Heart right ventricle (tissue), 16 donors: ENCODE measurements around the gene CHURC1. TPM values are rescaled to one million over a fixed set of nuclear protein-coding genes. Genes with fewer than 3 reads are reported as not detected.
A peak's percentile ranks its signal among the peaks of the same experiment; 100 is the strongest.

Source experiments
- ATAC-seq, 8 donors: fragments of 200-7000 bp; cut with Tn5 transposase; one replicate each; pipeline ENCODE4 v1.9.1; 2020; ENCODE audit warnings: mild to moderate bottlenecking in 8 of 8, moderate library complexity in 8 of 8, moderate number of reproducible peaks in 1 of 8
- DNase-seq, 2 donors: peaks; one replicate each; pipeline ENCODE4 v3.0.0-alpha.2; 2020
- H3K27ac ChIP-seq, 10 donors: fragments of 200-600 bp; sonication (generic) in 2 of 10; one replicate each; pipeline versions ENCODE4 v1.5.0 to v1.8.0; 2020 to 2022; ENCODE audit warnings: mild to moderate bottlenecking in 3 of 10
- H3K27me3 ChIP-seq, 7 donors: fragments of 200-600 bp; one replicate each; pipeline ENCODE4 v1.8.0; 2021 to 2022; ENCODE audit warnings: mild to moderate bottlenecking in 2 of 7
- H3K36me3 ChIP-seq, 9 donors: fragments of 200-600 bp; sonication (generic) in 1 of 9; one replicate each; pipeline versions ENCODE4 v1.5.0 to v1.8.0; 2020 to 2022; ENCODE audit warnings: mild to moderate bottlenecking in 2 of 9
- H3K4me1 ChIP-seq, 9 donors: fragments of 200-600 bp; sonication (generic) in 1 of 9; one replicate each; pipeline versions ENCODE4 v1.5.0 to v1.8.0; 2020 to 2022; ENCODE audit warnings: mild to moderate bottlenecking in 4 of 9
- H3K4me3 ChIP-seq, 10 donors: fragments of 200-600 bp; sonication (generic) in 2 of 10; one replicate each; pipeline versions ENCODE4 v1.5.0 to v1.8.0; 2020 to 2022; ENCODE audit warnings: mild to moderate bottlenecking in 7 of 10, moderate library complexity in 2 of 10
- H3K9me3 ChIP-seq, 11 donors: fragments of 200-600 bp in 10 of 11; sonication (generic) in 2 of 11; one replicate each; pipeline versions ENCODE4 v1.5.0 to v1.8.0; 2013 to 2022; ENCODE audit warnings: mild to moderate bottlenecking in 2 of 11, control low read depth in 1 of 11, moderate library complexity in 1 of 11
- CTCF ChIP-seq, 9 donors: fragments of 200-600 bp; sonication (generic) in 2 of 9; IDR thresholded peaks; one replicate each; pipeline versions ENCODE4 v1.5.0 to v1.8.0; 2021 to 2022; ENCODE audit warnings: antibody characterized with exemption in 9 of 9, mild to moderate bottlenecking in 5 of 9, moderate library complexity in 1 of 9
- WGBS, 2 donors: extraction: QIAGEN DNeasy Blood & Tissue Kit; methylation state at CpG; one replicate each; pipeline ENCODE4 v1.1.7; 2013; ENCODE audit warnings: inconsistent platforms in 1 of 2; 5-methylcytosine and 5-hydroxymethylcytosine counted together
- intact Hi-C, 10 donors: fragments of 100-400 bp; cut with DNase I; formaldehyde crosslinking; loops; one replicate each; pipeline versions ENCODE4 v1.11.1 to v1.14.2; 2022
- polyA plus RNA-seq, 2 donors: library from polyadenylated mRNA; stranded (reverse); fragments of 200-250 nt; gene quantifications; one replicate each; pipeline ENCODE4 v1.2.3, GENCODE V29; 2013
- total RNA-seq, 10 donors: library from RNA; stranded (reverse); fragmentation: NEBNext Ultra II Directional in 3 of 10; extraction: Animal tissue kit (Norgen Biotek cat#: 25700) in 3 of 10; gene quantifications; one replicate each; pipeline versions ENCODE4 v1.2.1 to v1.2.4, GENCODE V29; 2021 to 2023
- donor health status: Arrhythmogenic right ventricular cardiomyopathy.
- donor health status: ischemic (EF 13 %, LVEDD 7.1; RV severe dilation, severe dysfunction).
- donor health status: healthy with polysubstance abuse.
- donor health status: DM: no; HTN: yes; CAD: no.
- donor health status: DM: no; HTN: no; CAD: no.
- donor health status: ischemic (EF 25% LVEDD 6.9; RV normal size, moderate dysfunction).
- donor health status: ischemic (EF 25% LVEDD 5.7; RV mildly dilated, moderate dysfunction).
- donor health status: healthy.
- donor health status: DM: yes; HTN: yes; CAD: no.
- donor health status: Ischemic cardiomyopathy.
- donor health status: ischemic (EF 35%, LVEDD 5.7; RV mildly dilated, moderate dysfunction).
- donor health status: nonischemic (EF 11% LVEDD 7.7; RV severe dilation, severe dysfunction).
- donor health status: DM: yes; HTN: yes; CAD: no.
- donor health status: PGD.
- donor health status: ischemic (EF 29% LVEDD 5.4; RV normal size, mild dysfunction).
- donor health status: nonischemic (EF 23%, LVEDD 6.1; RV moderate dilation, normal function).

Gene CHURC1
- total and polyA plus RNA-seq, 12 donors, result 46.2 to 98.8 (median 70.4) TPM

- Histone ChIP-seq H3K9me3 (no peaks in the 10 kb centered on the region), H3K27ac (no peak overlapping the region), H3K4me3 (no peak overlapping the region), H3K4me1 (peaks cover 0 to 12% (median 9%) of the 10 kb centered on the region in 9 donors), H3K36me3 (peaks cover 0 to under 1% (median 0%) of the 10 kb centered on the region in 9 donors), H3K27me3 (no peaks in the 10 kb centered on the region)
- peak in 5 of 8 donors; percentile 38 to 53 (median 46) for ATAC-seq
- intact Hi-C loops, result no loop called here
- TF ChIP-seq CTCF (IDR thresholded peaks at IDR 0.05), result peak in 1 of 9 donors; percentile 8
- WGBS, 2 donors, result 53 to 65% methylated on average over 5 of the region's 5 CpGs
- no peak for DNase-seq
These were observed 46.6 kb downstream of the CHURC1 start for GRCh38 chr14:64960762-64961276.

GRCh38 chr14:64963611-64964010 is 49.4 kb downstream of the CHURC1 start:
- intact Hi-C loops, result no loop called here
- Histone ChIP-seq H3K27me3 (no peaks in the 10 kb centered on the region), H3K27ac (no peak overlapping the region), H3K4me1 (peaks cover 0 to 12% (median 9%) of the 10 kb centered on the region in 9 donors), H3K9me3 (no peaks in the 10 kb centered on the region), H3K4me3 (no peak overlapping the region), H3K36me3 (no peaks in the 10 kb centered on the region)
- 54% methylated on average over 1 of the region's 1 CpG for WGBS, 2 donors
- no peak for TF ChIP-seq CTCF (IDR thresholded peaks at IDR 0.05)
- ATAC-seq (no peak), DNase-seq (no peak)

GRCh38 chr14:64965356-64966000 is 51.2 kb downstream of the CHURC1 start:
- Histone ChIP-seq H3K27ac (no peak overlapping the region), H3K9me3 (no peaks in the 10 kb centered on the region), H3K36me3 (no peaks in the 10 kb centered on the region), H3K4me1 (peaks cover 0 to 9% (median 7%) of the 10 kb centered on the region in 9 donors), H3K4me3 (no peak overlapping the region), H3K27me3 (no peaks in the 10 kb centered on the region)
- DNase-seq (no peak), ATAC-seq (peak in 1 of 8 donors; percentile 17)
- no peak for TF ChIP-seq CTCF (IDR thresholded peaks at IDR 0.05)
- intact Hi-C loops, result no loop called here
- 85 to 88% methylated on average over 15 of the region's 15 CpGs for WGBS, 2 donors

- Histone ChIP-seq H3K4me1 (peaks cover 3 to 15% (median 11%) of the 10 kb centered on the region in 9 donors), H3K27me3 (peaks cover 0 to 11% (median 0%) of the 10 kb centered on the region in 7 donors), H3K9me3 (no peaks in the 10 kb centered on the region), H3K36me3 (no peaks in the 10 kb centered on the region), H3K27ac (no peak overlapping the region), H3K4me3 (no peak overlapping the region)
- ATAC-seq (no peak), DNase-seq (no peak)
- 97 to 100% methylated on average over 2 of the region's 2 CpGs for WGBS, 2 donors
- intact Hi-C loops, result no loop called here
- TF ChIP-seq CTCF (IDR thresholded peaks at IDR 0.05), result no peak
These were observed 52.7 kb downstream of the CHURC1 start for GRCh38 chr14:64966976-64967375.
